Measurements from ENCODE around the gene GAS2L3.

- TF ChIP-seq CTCF (conservative IDR thresholded peaks at IDR 0.05 in 1 of 2, IDR thresholded peaks at IDR 0.05 in 1 of 2; ENCODE audit: extremely low read depth in 1 of 2, insufficient read depth in 1 of 2, low read depth in 1 of 2, low read length in 2 of 2): no peak
- no peak for TF ChIP-seq EZH2 (IDR thresholded peaks at IDR 0.05; ENCODE audit: borderline replicate concordance, low read length)
Observed at GRCh38 chr12:100553936-100554335, 19.5 kb upstream of the GAS2L3 start.

Data from mammary epithelial cell (primary cell).